Testis (tissue), 3 donors: ENCODE results near the gene C1QB. TPM values are rescaled to one million over a fixed set of nuclear protein-coding genes. Genes with fewer than 3 reads are reported as not detected.

ENCODE experiments used
- DNase-seq: peaks from one replicate; pipeline ENCODE4 v3.0.0-alpha.2; 2019
- H3K27ac ChIP-seq, 2 donors: fragments of 200-600 bp; sonication (generic); one replicate each; pipeline ENCODE4 v1.5.1; 2019
- H3K27me3 ChIP-seq: fragments of 200-600 bp; sonication (generic); one replicate; pipeline ENCODE4 v1.5.1; 2019
- H3K36me3 ChIP-seq: fragments of 200-600 bp; sonication (generic); one replicate; pipeline ENCODE4 v1.5.1; 2017; ENCODE audit warnings: low read depth; ENCODE audit errors: missing control alignments
- H3K4me1 ChIP-seq: fragments of 200-600 bp; sonication (generic); one replicate; pipeline ENCODE4 v1.5.1; 2019
- H3K4me3 ChIP-seq, 2 donors: fragments of 200-600 bp; sonication (generic); one replicate each; pipeline ENCODE4 v1.5.1; 2017 to 2019
- H3K9me3 ChIP-seq: fragments of 200-600 bp; sonication (generic); one replicate; pipeline ENCODE4 v1.5.1; 2017
- CTCF ChIP-seq, 3 experiments: fragments of 450-650 bp in 2 of 3; fragments of 200-600 bp in 1 of 3; sonication (generic) in 1 of 3; IDR thresholded peaks; one replicate each; pipeline ENCODE4 v1.5.1; 2016 to 2019; ENCODE audit warnings: antibody characterized with exemption in 3 of 3, mild to moderate bottlenecking in 2 of 3, moderate library complexity in 1 of 3
- POLR2A ChIP-seq: fragments of 450-650 bp; IDR thresholded peaks from one replicate; pipeline ENCODE4 v1.6.1; 2017; ENCODE audit warnings: antibody characterized with exemption, mild to moderate bottlenecking, moderate library complexity
- WGBS, 2 donors: methylation state at CpG; one replicate each; pipeline ENCODE4 v1.1.5; 2018; 5-methylcytosine and 5-hydroxymethylcytosine counted together
- intact Hi-C: fragments of 100-400 bp; cut with DNase I; formaldehyde crosslinking; loops from one replicate; pipeline ENCODE4 v1.15.1; 2023; ENCODE audit warnings: low total_unique reads
- polyA plus RNA-seq: library from polyadenylated mRNA; stranded (reverse); fragments of 350-450 nt; fragmentation: Illumina TruSeq; extraction: RNeasy Lipid Tissue Mini Kit (QIAGEN cat#74804); gene quantifications from one replicate; pipeline ENCODE4 v1.2.3, GENCODE V29; 2014; ENCODE audit warnings: low read depth, low replicate concordance; ENCODE audit not compliant: insufficient read depth
- total RNA-seq, 2 donors: library from RNA; depleted of rRNA; stranded (reverse); fragments of >200 nt; gene quantifications; one replicate each; pipeline ENCODE4 v1.2.3, GENCODE V29; 2016

Gene C1QB
- total and polyA plus RNA-seq, 3 donors from 2014 or later: 16.8 to 155 (median 66.0) TPM

- DNase-seq: no peak
- Histone ChIP-seq H3K27me3 (no peaks in the 10 kb centered on the region), H3K4me3 (no peak overlapping the region), H3K9me3 (no peaks in the 10 kb centered on the region), H3K27ac (no peak overlapping the region), H3K36me3 (no peaks in the 10 kb centered on the region), H3K4me1 (no peaks in the 10 kb centered on the region)
- TF ChIP-seq POLR2A: no peak
- TF ChIP-seq CTCF (IDR thresholded peaks at IDR 0.05): no peak
- intact Hi-C loops: no loop called here
- 59 to 61% methylated on average over 4 of the region's 4 CpGs for WGBS, 2 donors
Measured at GRCh38 chr1:22621761-22622160, 31.3 kb upstream of the C1QB start.

GRCh38 chr1:22625262-22625925, 27.6 kb upstream of the C1QB start:
- H3K27me3 ChIP-seq: no peaks in the 10 kb centered on the region
- no peak for DNase-seq
- WGBS, 2 donors: 46 to 62% methylated on average over 9 of the region's 9 CpGs

GRCh38 chr1:22626237-22627157, 26.5 kb upstream of the C1QB start:
- no peak overlapping the region for H3K4me3 ChIP-seq
- H3K9me3 ChIP-seq: no peaks in the 10 kb centered on the region
- no peak for DNase-seq
- intact Hi-C loops: no loop called here
- H3K36me3 ChIP-seq: no peaks in the 10 kb centered on the region
- 32 to 47% methylated on average over 16 to 20 of the region's 20 CpGs for WGBS, 2 donors
- no peaks in the 10 kb centered on the region for H3K27me3 ChIP-seq
- TF ChIP-seq POLR2A (no peak), CTCF (IDR thresholded peaks at IDR 0.05) (no peak)
- H3K27ac ChIP-seq: no peak overlapping the region
- no peaks in the 10 kb centered on the region for H3K4me1 ChIP-seq

More at GRCh38 chr1:22625262-22625925, 27.6 kb upstream of the C1QB start:
- no peaks in the 10 kb centered on the region for H3K4me1 ChIP-seq
- H3K27ac ChIP-seq: no peak overlapping the region
- H3K36me3 ChIP-seq: no peaks in the 10 kb centered on the region
- TF ChIP-seq CTCF (IDR thresholded peaks at IDR 0.05) (no peak), POLR2A (no peak)
- intact Hi-C loops: no loop called here
- no peaks in the 10 kb centered on the region for H3K9me3 ChIP-seq
- no peak overlapping the region for H3K4me3 ChIP-seq

- 56 to 80% methylated on average over 1 to 5 of the region's 5 CpGs for WGBS, 2 donors
- no peaks in the 10 kb centered on the region for H3K36me3 ChIP-seq
- intact Hi-C loops: no loop called here
Measured at GRCh38 chr1:22627331-22627730, 25.7 kb upstream of the C1QB start.

More at GRCh38 chr1:22627331-22627730, 25.7 kb upstream of the C1QB start:
- H3K4me1 ChIP-seq: no peaks in the 10 kb centered on the region
- no peak overlapping the region for H3K27ac ChIP-seq
- DNase-seq: no peak
- no peak overlapping the region for H3K4me3 ChIP-seq
- no peaks in the 10 kb centered on the region for H3K9me3 ChIP-seq
- no peaks in the 10 kb centered on the region for H3K27me3 ChIP-seq
- no peak for TF ChIP-seq POLR2A
- no peak for TF ChIP-seq CTCF (IDR thresholded peaks at IDR 0.05)
